ENCODE results near the gene NKAIN2. TPM values are rescaled to one million over a fixed set of nuclear protein-coding genes. Genes with fewer than 3 reads are reported as not detected.

NKAIN2 gene
- total RNA-seq, 4 donors from 2014 or later: 0.11 to 1.0 (median 0.94) TPM; not detected in 1

DNA sequence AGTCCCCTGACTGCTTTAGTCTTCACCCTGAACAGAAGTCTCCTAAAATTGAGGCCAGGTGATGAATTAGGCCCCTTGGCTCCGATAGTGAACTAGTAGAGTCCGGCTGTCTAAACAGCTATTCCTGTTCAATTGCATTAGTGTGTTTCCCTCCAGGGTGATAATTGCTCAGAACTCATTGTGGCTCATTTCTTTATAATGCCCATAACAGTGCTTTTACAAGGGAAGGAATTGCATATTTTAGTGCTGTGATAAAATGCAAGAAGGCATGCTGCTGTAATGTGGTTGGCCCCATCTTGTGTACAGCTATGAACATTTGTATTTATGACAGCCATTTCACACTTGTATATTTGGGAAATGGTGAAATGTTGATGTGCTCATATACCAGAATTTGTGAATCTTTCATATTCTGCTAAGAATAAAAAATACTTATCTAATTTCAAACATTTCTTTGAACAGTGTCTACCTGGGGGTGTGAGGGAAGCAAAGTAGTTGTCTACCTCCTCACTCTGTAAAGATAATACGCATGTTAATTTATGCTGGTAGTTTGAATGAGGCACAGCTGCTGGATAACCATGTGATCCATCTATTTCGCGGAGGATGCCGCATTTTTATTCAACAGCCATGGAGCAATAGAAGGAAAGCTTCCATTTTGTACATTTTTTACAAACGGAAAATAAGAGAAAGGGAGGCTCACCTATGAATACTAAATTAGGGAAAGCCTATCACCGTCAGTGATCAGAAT, 451.4 kb downstream of the NKAIN2 start:
- no peaks in the 10 kb centered on the region for H3K4me1 ChIP-seq
- H3K4me3 ChIP-seq (replicated peaks in 1 of 3): no peak overlapping the region
- 90 to 95% methylated on average over 8 of the region's 8 CpGs for WGBS, 2 donors
- no peaks in the 10 kb centered on the region for H3K36me3 ChIP-seq
- no peaks in the 10 kb centered on the region for H3K27me3 ChIP-seq
- intact Hi-C loops (cut with DNase I): no loop called here
- TF ChIP-seq POLR2A (IDR thresholded peaks at IDR 0.05): no peak
- TF ChIP-seq, protein P1, sequence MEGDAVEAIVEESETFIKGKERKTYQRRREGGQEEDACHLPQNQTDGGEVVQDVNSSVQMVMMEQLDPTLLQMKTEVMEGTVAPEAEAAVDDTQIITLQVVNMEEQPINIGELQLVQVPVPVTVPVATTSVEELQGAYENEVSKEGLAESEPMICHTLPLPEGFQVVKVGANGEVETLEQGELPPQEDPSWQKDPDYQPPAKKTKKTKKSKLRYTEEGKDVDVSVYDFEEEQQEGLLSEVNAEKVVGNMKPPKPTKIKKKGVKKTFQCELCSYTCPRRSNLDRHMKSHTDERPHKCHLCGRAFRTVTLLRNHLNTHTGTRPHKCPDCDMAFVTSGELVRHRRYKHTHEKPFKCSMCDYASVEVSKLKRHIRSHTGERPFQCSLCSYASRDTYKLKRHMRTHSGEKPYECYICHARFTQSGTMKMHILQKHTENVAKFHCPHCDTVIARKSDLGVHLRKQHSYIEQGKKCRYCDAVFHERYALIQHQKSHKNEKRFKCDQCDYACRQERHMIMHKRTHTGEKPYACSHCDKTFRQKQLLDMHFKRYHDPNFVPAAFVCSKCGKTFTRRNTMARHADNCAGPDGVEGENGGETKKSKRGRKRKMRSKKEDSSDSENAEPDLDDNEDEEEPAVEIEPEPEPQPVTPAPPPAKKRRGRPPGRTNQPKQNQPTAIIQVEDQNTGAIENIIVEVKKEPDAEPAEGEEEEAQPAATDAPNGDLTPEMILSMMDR (IDR thresholded peaks at IDR 0.05): no peak
- H3K9me3 ChIP-seq: no peaks in the 10 kb centered on the region
- DNase-seq: no peak
- H3K27ac ChIP-seq: no peak overlapping the region

DNA sequence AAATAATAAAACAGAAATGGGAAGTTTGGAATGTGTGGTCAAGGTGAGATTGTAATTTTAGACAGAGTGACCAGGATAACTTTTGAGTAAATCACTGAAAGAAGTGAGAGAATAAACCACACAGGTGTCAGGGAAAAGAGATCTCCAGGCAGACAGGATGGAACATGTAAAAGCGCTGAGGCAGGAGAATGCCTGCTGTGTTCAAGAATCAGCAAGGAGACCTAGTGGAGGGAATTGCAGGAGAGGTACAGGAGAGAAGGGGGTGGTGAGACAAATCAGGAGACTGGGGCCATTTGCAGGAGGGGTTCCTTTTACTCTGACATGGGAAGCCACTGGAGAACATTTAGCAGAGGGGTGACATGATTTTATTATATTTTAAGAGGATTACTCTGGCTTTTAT, 456.7 kb downstream of the NKAIN2 start:
- no peaks in the 10 kb centered on the region for H3K27me3 ChIP-seq
- intact Hi-C loops (cut with DNase I): no loop called here
- H3K27ac ChIP-seq: no peak overlapping the region
- H3K4me1 ChIP-seq: no peaks in the 10 kb centered on the region
- H3K4me3 ChIP-seq (replicated peaks in 1 of 3): no peak overlapping the region
- TF ChIP-seq POLR2A (IDR thresholded peaks at IDR 0.05): no peak
- TF ChIP-seq, protein P1 (IDR thresholded peaks at IDR 0.05): no peak
- no peaks in the 10 kb centered on the region for H3K9me3 ChIP-seq
- H3K36me3 ChIP-seq: no peaks in the 10 kb centered on the region
- DNase-seq: no peak
- 80 to 81% methylated on average over 1 of the region's 1 CpG for WGBS, 2 donors

DNA sequence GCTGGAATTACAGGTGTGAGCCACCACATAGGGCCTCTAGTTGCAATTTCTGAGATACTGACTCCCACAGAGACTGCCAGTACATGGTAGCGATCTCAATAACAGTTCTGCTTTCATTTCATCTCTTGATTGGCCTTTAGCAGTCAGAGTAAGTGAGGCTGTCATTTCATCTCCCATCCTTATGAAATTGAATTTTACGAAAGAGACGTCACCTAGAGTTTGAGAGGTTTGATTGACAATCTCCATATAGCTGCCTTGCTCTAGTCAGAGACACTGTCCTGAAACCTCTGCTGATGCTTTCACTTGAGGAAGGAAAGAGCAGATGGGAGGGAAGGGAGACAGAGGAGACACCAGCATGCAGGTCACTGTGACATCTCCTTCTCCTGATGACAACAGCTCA, 466.1 kb downstream of the NKAIN2 start:
- Histone ChIP-seq H3K36me3 (no peaks in the 10 kb centered on the region), H3K4me1 (no peaks in the 10 kb centered on the region), H3K4me3 (replicated peaks in 1 of 3) (no peak overlapping the region), H3K9me3 (no peaks in the 10 kb centered on the region), H3K27me3 (no peaks in the 10 kb centered on the region), H3K27ac (no peak overlapping the region)
- intact Hi-C loops (cut with DNase I): no loop called here
- no peak for DNase-seq
- 97 to 100% methylated on average over 3 of the region's 3 CpGs for WGBS, 2 donors
- TF ChIP-seq POLR2A (IDR thresholded peaks at IDR 0.05): no peak
- TF ChIP-seq, protein P1 (IDR thresholded peaks at IDR 0.05): no peak

DNA sequence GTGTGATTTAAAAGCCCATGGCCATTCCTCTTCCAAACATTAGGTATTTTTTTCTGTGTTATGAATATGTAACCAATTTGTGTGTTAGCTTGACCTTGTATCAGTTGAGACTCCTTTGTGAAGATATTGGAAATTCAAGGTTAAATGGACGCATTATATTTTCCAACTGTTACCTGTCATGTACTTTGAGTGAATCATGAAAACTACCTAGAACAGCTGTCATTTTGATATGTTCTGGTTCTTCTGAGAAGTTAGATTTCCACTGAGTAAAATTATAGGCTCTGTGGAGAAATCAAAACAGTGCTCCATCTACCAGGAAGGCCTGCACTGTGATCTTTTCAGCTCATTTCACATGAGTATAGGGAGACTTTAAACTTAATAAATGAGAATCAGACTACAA, 470.0 kb downstream of the NKAIN2 start:
- no peak overlapping the region for H3K4me3 ChIP-seq (replicated peaks in 1 of 3)
- H3K27me3 ChIP-seq: no peaks in the 10 kb centered on the region
- no peaks in the 10 kb centered on the region for H3K4me1 ChIP-seq
- no peak for DNase-seq
- intact Hi-C loops (cut with DNase I): no loop called here
- H3K27ac ChIP-seq: no peak overlapping the region
- H3K9me3 ChIP-seq: no peaks in the 10 kb centered on the region
- H3K36me3 ChIP-seq: no peaks in the 10 kb centered on the region
- WGBS, 2 donors: 95 to 100% methylated on average over 1 of the region's 1 CpG
- TF ChIP-seq POLR2A (IDR thresholded peaks at IDR 0.05): no peak

DNA sequence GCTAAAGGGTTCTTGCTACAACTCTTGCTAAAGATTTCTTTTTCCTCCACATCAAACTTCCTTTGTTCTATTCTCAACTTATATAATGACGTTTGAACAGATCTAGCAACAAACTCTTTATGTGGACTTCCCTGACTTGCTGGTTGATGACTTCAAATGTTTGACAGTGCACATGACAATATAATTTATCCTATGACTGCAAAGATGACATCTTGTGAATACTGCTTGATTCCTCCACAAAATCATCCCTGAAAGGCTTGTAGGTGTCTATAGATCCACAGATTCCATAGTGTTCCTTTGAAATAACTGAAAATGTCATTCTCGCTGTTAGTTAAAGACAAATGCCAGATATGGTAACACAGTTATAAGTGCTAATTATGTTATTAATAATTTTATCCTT, 478.9 kb downstream of the NKAIN2 start:
- H3K36me3 ChIP-seq: no peaks in the 10 kb centered on the region
- H3K4me1 ChIP-seq: no peaks in the 10 kb centered on the region
- no peak overlapping the region for H3K4me3 ChIP-seq (replicated peaks in 1 of 3)
- 91 to 93% methylated on average over 2 of the region's 2 CpGs for WGBS, 2 donors
- TF ChIP-seq, protein P1 (IDR thresholded peaks at IDR 0.05): no peak
- TF ChIP-seq POLR2A (IDR thresholded peaks at IDR 0.05): no peak
- no peaks in the 10 kb centered on the region for H3K27me3 ChIP-seq
- no peak for DNase-seq
- H3K27ac ChIP-seq: no peak overlapping the region
- H3K9me3 ChIP-seq: no peaks in the 10 kb centered on the region
- intact Hi-C loops (cut with DNase I): no loop called here

All from thyroid gland (tissue), 4 donors.